Panc1 (cell line): ENCODE data around the gene PGC. TPM values are rescaled to one million over a fixed set of nuclear protein-coding genes. Genes with fewer than 3 reads are reported as not detected.

Source experiments
- ATAC-seq: fragments of 200-7000 bp; cut with Tn5 transposase; 2 replicates; pipeline ENCODE4 v1.9.1; 2020; ENCODE audit warnings: mild to moderate bottlenecking, moderate library complexity
- BruUV-seq: library from RNA; stranded (reverse); fragments of 400-500 nt; replicated peaks from 2 replicates; lab custom pipeline; 2021; lab: Mats Ljungman, UMichigan
- CTCF ChIA-PET: fragments of 300-600 bp; sonication (Branson Sonifier 250); formaldehyde crosslinking; loops from one replicate; lab custom pipeline; 2022; ENCODE audit warnings: antibody characterized with exemption; lab: Charles Lee
- POLR2A ChIA-PET: fragments of 300-600 bp; sonication (Branson Sonifier 250); formaldehyde crosslinking; loops from one replicate; lab custom pipeline; 2022; ENCODE audit warnings: antibody characterized with exemption; lab: Charles Lee
- DNase-seq: peaks from one replicate; pipeline ENCODE4 v3.0.0-alpha.2; 2010; ENCODE audit warnings: low read depth, low spot score
- H3K27ac ChIP-seq: 2 replicates; pipeline ENCODE4 v1.5.1; 2011; ENCODE audit warnings: mild to moderate bottlenecking, low read length, inconsistent platforms
- H3K27me3 ChIP-seq: fragments of 200-500 bp; sonication (Bioruptor generic); 2 replicates; pipeline ENCODE4 v1.6.0; 2014; ENCODE audit warnings: low read length, inconsistent platforms; ENCODE audit not compliant: control insufficient read depth, insufficient read depth
- H3K36me3 ChIP-seq: fragments of 200-500 bp; sonication (Bioruptor generic); 2 replicates; pipeline ENCODE4 v1.5.1; 2014; ENCODE audit warnings: inconsistent platforms, mild to moderate bottlenecking, low read length, moderate library complexity; ENCODE audit not compliant: control insufficient read depth, insufficient read depth
- H3K4me1 ChIP-seq: 2 replicates; pipeline ENCODE4 v1.5.1; 2011; ENCODE audit warnings: inconsistent platforms, mild to moderate bottlenecking, low read length, moderate library complexity; ENCODE audit not compliant: control insufficient read depth, insufficient read depth
- H3K4me3 ChIP-seq, 2 experiments: 2 replicates each; pipeline ENCODE4 v1.5.1; 2011 to 2012; ENCODE audit warnings: low read depth in 2 of 2, low read length in 2 of 2, mild to moderate bottlenecking in 2 of 2, inconsistent platforms in 1 of 2, moderate library complexity in 1 of 2
- H3K9me3 ChIP-seq: fragments of 200-500 bp; sonication (Bioruptor generic); 2 replicates; pipeline ENCODE4 v1.5.1; 2014; ENCODE audit warnings: low read depth, mild to moderate bottlenecking, inconsistent platforms, low read length, moderate library complexity; ENCODE audit not compliant: control insufficient read depth, insufficient read depth
- POLR2AphosphoS5 ChIP-seq: IDR thresholded peaks from 2 replicates; pipeline ENCODE4 v1.6.1; 2012; ENCODE audit warnings: mild to moderate bottlenecking, low read depth, low read length, moderate library complexity
- SIN3A ChIP-seq: IDR thresholded peaks from 2 replicates; pipeline ENCODE4 v1.6.1; 2012; ENCODE audit warnings: low read depth, mild to moderate bottlenecking, low read length, moderate library complexity, borderline replicate concordance; ENCODE audit not compliant: insufficient read depth
- TCF7L2 ChIP-seq: IDR thresholded peaks from 2 replicates; pipeline ENCODE4 v1.6.1; 2011; ENCODE audit warnings: mild to moderate bottlenecking, low read depth, low read length, inconsistent platforms
- in situ Hi-C: cut with HindIII; loops from 2 replicates; pipeline ENCODE4 v1.10.0; 2016; ENCODE audit warnings: low sequenced_read_pairs, low pct_unique_long_range_greater_than_20kb
- intact Hi-C: fragments of 100-400 bp; cut with micrococcal nuclease; formaldehyde crosslinking; loops from one replicate; pipeline ENCODE4 v1.10.0; 2022; ENCODE audit not compliant: unreplicated experiment
- total RNA-seq: library from RNA; stranded (reverse); gene quantifications from one replicate; pipeline ENCODE4 v1.2.1, GENCODE V29; 2021; ENCODE audit not compliant: unreplicated experiment
- TF ChIP-seq, protein P1 (sequence below): fragments of 450-650 bp; IDR thresholded peaks from 2 replicates; pipeline ENCODE4 v1.5.1; 2017; ENCODE audit warnings: mild to moderate bottlenecking
- TF ChIP-seq, protein P2 (sequence below), 2 experiments: IDR thresholded peaks; 2 replicates each; pipeline ENCODE4 v1.6.1; 2011 to 2012; ENCODE audit warnings: low read depth in 2 of 2, control low read depth in 1 of 2, low read length in 1 of 2, mild to moderate bottlenecking in 1 of 2, moderate library complexity in 1 of 2; ENCODE audit not compliant: insufficient read depth in 1 of 2

Gene PGC
- total RNA-seq, 1 experiment from 2014 or later, result 0.18 TPM

DNA sequence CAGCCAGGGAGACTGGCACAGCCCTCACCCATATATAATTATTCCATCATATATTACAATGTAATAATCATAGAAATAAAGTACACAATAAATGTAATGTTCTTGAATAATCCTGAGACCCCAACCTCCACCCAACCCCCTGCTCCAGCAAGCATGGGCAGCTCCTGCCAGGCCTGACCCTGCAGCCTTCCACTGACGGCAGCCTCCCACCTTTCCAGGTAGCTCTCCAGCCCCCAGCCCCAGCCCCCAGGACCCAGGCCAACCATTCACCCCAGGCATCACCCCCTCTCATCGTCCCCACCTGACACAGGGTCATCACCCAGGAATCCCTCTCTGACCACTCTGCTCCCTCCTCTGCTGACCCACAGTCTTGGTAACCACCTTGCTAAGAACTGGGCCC lies 26.4 kb downstream of the PGC start:
- Histone ChIP-seq H3K4me3 (no peak overlapping the region), H3K27ac (no peak overlapping the region), H3K27me3 (no peaks in the 10 kb centered on the region), H3K9me3 (no peaks in the 10 kb centered on the region), H3K4me1 (peaks cover 17% of the 10 kb centered on the region), H3K36me3 (no peaks in the 10 kb centered on the region)
- ChIA-PET POLR2A (no interaction called here), CTCF (no interaction called here)
- no peak for DNase-seq
- TF ChIP-seq SIN3A, result no peak
- TF ChIP-seq POLR2AphosphoS5, result no peak
- TF ChIP-seq, protein P1, sequence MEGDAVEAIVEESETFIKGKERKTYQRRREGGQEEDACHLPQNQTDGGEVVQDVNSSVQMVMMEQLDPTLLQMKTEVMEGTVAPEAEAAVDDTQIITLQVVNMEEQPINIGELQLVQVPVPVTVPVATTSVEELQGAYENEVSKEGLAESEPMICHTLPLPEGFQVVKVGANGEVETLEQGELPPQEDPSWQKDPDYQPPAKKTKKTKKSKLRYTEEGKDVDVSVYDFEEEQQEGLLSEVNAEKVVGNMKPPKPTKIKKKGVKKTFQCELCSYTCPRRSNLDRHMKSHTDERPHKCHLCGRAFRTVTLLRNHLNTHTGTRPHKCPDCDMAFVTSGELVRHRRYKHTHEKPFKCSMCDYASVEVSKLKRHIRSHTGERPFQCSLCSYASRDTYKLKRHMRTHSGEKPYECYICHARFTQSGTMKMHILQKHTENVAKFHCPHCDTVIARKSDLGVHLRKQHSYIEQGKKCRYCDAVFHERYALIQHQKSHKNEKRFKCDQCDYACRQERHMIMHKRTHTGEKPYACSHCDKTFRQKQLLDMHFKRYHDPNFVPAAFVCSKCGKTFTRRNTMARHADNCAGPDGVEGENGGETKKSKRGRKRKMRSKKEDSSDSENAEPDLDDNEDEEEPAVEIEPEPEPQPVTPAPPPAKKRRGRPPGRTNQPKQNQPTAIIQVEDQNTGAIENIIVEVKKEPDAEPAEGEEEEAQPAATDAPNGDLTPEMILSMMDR, result no peak
- TF ChIP-seq, protein P2, sequence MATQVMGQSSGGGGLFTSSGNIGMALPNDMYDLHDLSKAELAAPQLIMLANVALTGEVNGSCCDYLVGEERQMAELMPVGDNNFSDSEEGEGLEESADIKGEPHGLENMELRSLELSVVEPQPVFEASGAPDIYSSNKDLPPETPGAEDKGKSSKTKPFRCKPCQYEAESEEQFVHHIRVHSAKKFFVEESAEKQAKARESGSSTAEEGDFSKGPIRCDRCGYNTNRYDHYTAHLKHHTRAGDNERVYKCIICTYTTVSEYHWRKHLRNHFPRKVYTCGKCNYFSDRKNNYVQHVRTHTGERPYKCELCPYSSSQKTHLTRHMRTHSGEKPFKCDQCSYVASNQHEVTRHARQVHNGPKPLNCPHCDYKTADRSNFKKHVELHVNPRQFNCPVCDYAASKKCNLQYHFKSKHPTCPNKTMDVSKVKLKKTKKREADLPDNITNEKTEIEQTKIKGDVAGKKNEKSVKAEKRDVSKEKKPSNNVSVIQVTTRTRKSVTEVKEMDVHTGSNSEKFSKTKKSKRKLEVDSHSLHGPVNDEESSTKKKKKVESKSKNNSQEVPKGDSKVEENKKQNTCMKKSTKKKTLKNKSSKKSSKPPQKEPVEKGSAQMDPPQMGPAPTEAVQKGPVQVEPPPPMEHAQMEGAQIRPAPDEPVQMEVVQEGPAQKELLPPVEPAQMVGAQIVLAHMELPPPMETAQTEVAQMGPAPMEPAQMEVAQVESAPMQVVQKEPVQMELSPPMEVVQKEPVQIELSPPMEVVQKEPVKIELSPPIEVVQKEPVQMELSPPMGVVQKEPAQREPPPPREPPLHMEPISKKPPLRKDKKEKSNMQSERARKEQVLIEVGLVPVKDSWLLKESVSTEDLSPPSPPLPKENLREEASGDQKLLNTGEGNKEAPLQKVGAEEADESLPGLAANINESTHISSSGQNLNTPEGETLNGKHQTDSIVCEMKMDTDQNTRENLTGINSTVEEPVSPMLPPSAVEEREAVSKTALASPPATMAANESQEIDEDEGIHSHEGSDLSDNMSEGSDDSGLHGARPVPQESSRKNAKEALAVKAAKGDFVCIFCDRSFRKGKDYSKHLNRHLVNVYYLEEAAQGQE (IDR thresholded peaks at IDR 0.05; ENCODE audit: insufficient read depth in 1 of 2, low read depth in 2 of 2, low read length in 1 of 2), result no peak
- no peak for TF ChIP-seq TCF7L2
- no peak for ATAC-seq
- intact Hi-C loops, result no loop called here
- in situ Hi-C loops, result no loop called here
- BruUV-seq, result no TSS peak

DNA sequence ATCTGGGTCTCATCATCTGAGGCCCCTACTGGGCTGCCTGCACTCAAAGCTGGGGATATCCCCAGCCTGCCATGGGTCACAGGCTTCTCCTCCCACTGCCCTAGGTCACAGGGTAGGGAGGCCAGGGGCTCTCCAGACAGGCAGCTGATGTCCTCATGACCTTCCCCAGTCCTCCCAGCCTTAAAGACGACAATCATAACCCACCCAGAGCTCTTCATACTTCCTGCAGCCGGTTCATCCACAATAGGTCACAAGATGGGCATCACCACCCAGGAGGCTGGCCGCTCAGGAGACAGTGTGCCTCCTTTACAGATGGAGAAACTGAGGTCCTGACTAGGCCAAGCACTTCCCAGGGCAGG lies 27.0 kb downstream of the PGC start:
- in situ Hi-C loops (no loop called here), intact Hi-C loops (no loop called here)
- BruUV-seq, result no TSS peak
- ChIA-PET CTCF (no interaction called here), POLR2A (no interaction called here)
- no peak for DNase-seq
- no peak overlapping the region for H3K27ac ChIP-seq
- TF ChIP-seq TCF7L2 (no peak), SIN3A (no peak)
- TF ChIP-seq, protein P2 (IDR thresholded peaks at IDR 0.05; ENCODE audit: insufficient read depth in 1 of 2, low read depth in 2 of 2, low read length in 1 of 2), result no peak
- TF ChIP-seq, protein P1, result no peak
- H3K9me3 ChIP-seq, result no peaks in the 10 kb centered on the region
- H3K36me3 ChIP-seq, result no peaks in the 10 kb centered on the region
- H3K27me3 ChIP-seq, result no peaks in the 10 kb centered on the region
- H3K4me1 ChIP-seq, result peaks cover 17% of the 10 kb centered on the region
- H3K4me3 ChIP-seq, result no peak overlapping the region
- ATAC-seq, result no peak
